ENCODE results near the gene ZNF446. TPM values are rescaled to one million over a fixed set of nuclear protein-coding genes. Genes with fewer than 3 reads are reported as not detected.
A peak's percentile ranks its signal among the peaks of the same experiment; 100 is the strongest.

Gene ZNF446
- total and polyA plus RNA-seq, 9 of the 15 experiments (the other 6 are each of a cell fraction or from before 2014, with no cell fraction given), result 0.07 to 4.8 (median 1.2) TPM

DNA sequence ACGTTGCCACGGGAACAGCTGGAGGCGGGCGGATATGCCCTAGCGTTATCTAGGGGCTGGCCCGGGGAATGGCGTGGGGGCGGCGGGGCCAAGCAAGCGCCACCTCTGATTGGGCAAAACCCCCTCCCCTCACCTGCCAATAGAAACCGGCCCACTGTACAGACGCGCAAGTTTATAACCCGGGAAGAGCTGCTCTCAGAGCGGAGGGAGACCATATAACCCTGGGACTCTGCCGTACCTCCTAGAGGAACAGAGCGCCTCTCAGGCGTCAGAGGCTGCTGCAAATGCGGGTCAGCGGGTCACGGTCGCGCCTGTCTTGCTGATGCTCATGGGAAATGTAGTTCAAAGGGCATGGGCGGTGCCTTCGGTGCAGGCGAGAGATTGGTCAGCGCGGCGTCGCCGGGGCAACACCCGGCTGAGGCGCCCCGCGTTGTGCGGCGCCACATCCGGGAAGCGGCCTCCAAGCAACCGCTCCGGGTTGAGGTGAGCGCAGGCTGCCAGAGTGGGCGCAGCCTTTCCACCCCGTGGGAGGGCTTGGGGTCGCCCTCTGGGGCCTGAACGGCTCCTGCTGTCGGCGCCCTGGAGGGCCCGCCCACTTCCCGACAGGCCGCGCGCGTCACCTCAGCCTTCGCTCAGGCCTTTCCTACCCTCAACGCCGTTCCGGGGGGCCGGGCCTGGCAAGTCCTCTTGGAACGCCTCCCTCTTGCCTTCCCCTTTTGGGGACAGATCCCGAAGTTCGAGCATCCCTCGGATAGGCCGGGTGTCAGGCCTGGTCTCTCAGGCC lies at the start of gene ZNF446 (continued):
- TF ChIP-seq RFX7 (CRISPR knock-in tag; IDR thresholded peaks at IDR 0.05) (peak; percentile 18; the same call in 1 of the 2 replicates), BRF2 (IDR thresholded peaks at IDR 0.05; ENCODE audit: borderline replicate concordance, insufficient read depth, insufficient read length) (no peak), ZNF436 (CRISPR knock-in tag; IDR thresholded peaks at IDR 0.05) (peak; percentile 1; the same call in 1 of the 2 replicates), NBN (IDR thresholded peaks at IDR 0.05; ENCODE audit: low read depth) (peak; percentile 38; the same call in 1 of the 2 replicates), ILF3 (IDR thresholded peaks at IDR 0.05; ENCODE audit: borderline replicate concordance) (no peak; the same call in 1 of the 2 replicates), PHF21A (IDR thresholded peaks at IDR 0.05; ENCODE audit: borderline replicate concordance, low read depth) (no peak), SAFB (IDR thresholded peaks at IDR 0.05; ENCODE audit: borderline replicate concordance, low read depth, low read length) (peak; percentile 56; the same call in 1 of the 2 replicates), ZNF699 (CRISPR knock-in tag; IDR thresholded peaks at IDR 0.05; ENCODE audit: insufficient replicate concordance) (no peak), NR2C2 (CRISPR knock-in tag; IDR thresholded peaks at IDR 0.05) (peak; percentile 98), NR2C2 (tag; IDR thresholded peaks at IDR 0.05) (peak; percentile 100), NR4A1 (CRISPR knock-in tag; IDR thresholded peaks at IDR 0.05) (no peak), NR4A1 (tag; IDR thresholded peaks at IDR 0.05) (0 out of 2 replicates have a peak, but pooled peaks have one; percentile 19), TEAD1 (CRISPR knock-in tag; IDR thresholded peaks at IDR 0.05) (peak in 1 of 2 experiments; percentile 66; a peak in 1 of 4 replicates), TBL1XR1 (IDR thresholded peaks at IDR 0.05; ENCODE audit: low read length in 2 of 2) (0 out of 4 replicates have a peak, but pooled peaks of 1 of the 2 experiments have one; percentile 10), ZNF143 (CRISPR knock-in tag; IDR thresholded peaks at IDR 0.05) (peak; percentile 95), TRIM24 (IDR thresholded peaks at IDR 0.05) (peak in 1 of 2 experiments; percentile 1; a peak in 1 of 4 replicates), ZNF217 (CRISPR knock-in tag; IDR thresholded peaks at IDR 0.05) (no peak), RAD21 (CRISPR knock-in tag; conservative IDR thresholded peaks at IDR 0.05 in 1 of 2, IDR thresholded peaks at IDR 0.05 in 1 of 2) (no peak; a peak in 1 of 4 replicates), SNAPC5 (CRISPR knock-in tag; IDR thresholded peaks at IDR 0.05) (no peak), ZBTB17 (CRISPR knock-in tag; IDR thresholded peaks at IDR 0.05) (0 out of 2 replicates have a peak, but pooled peaks have one; percentile 17), ZNF77 (CRISPR knock-in tag; IDR thresholded peaks at IDR 0.05) (no peak), ZNF124 (CRISPR knock-in tag; IDR thresholded peaks at IDR 0.05) (no peak), NFATC3 (IDR thresholded peaks at IDR 0.05) (no peak), KLF16 (IDR thresholded peaks at IDR 0.05) (no peak), RNF2 (IDR thresholded peaks at IDR 0.05) (no peak), HIVEP1 (CRISPR knock-in tag; IDR thresholded peaks at IDR 0.05) (no peak), MEF2D (tag; conservative IDR thresholded peaks at IDR 0.05; ENCODE audit: low read depth) (no peak), ZNF121 (CRISPR knock-in tag; conservative IDR thresholded peaks at IDR 0.05) (no peak), ZNF79 (CRISPR knock-in tag; IDR thresholded peaks at IDR 0.05; ENCODE audit: low read depth) (no peak), U2AF1 (optimal IDR thresholded peaks at IDR 0.05; ENCODE audit: low read depth, low read length) (peak; percentile 90), MTF1 (CRISPR knock-in tag; IDR thresholded peaks at IDR 0.05; ENCODE audit: borderline replicate concordance) (no peak)
